ENCODE data around the gene KCNIP4.

The KCNIP4 gene

GRCh38 chr4:21757248-21757647 is 191.3 kb downstream of the KCNIP4 start:
- Mint-ChIP-seq H3K27ac (no peak overlapping the region), H3K9me3 (no peaks in the 10 kb centered on the region), H3K4me3 (no peak overlapping the region), H3K36me3 (ENCODE audit: low read depth) (no peaks in the 10 kb centered on the region), H3K27me3 (ENCODE audit: low read depth, poor library complexity) (peaks cover 4% of the 10 kb centered on the region), H3K4me1 (peaks cover 3% of the 10 kb centered on the region)
- no peak for TF ChIP-seq CTCF (IDR thresholded peaks at IDR 0.05)
- no peak for DNase-seq

DNA sequence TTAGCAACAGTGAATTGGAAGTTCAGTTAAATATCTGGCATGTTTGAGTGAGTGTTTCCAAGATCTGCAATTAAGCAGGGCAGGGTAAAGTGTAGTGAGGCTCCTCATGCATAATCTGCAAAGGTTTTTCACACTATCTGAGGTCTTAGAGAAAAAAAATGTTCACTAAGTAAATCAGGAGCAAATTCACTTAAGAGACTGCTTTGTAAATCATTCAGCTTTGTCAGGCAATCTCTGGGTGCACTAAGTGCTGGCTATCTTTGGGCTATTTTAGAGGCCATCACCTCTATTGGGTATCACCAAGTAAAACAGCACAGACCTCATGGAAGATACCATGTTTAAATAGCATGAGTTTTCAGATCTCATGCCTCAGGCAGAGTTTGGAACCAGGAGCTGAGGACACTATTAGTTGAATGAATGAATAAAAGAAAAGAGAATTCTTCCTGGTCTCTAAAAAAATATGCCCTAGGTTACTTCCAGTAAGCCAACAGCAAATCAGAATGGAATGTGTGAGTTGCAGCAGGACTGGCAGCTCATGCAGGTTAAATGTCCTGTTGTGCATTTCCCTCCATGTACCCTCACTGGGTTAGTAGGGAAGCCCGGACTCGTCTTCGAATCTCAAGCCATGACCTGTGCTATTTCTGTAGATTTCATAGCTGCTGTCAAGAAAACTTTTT is 195.3 kb downstream of the KCNIP4 start:
- Mint-ChIP-seq H3K27ac (no peak overlapping the region), H3K27me3 (ENCODE audit: low read depth, poor library complexity) (peaks cover 4% of the 10 kb centered on the region), H3K9me3 (no peaks in the 10 kb centered on the region), H3K4me1 (peaks cover 7% of the 10 kb centered on the region), H3K4me3 (no peak overlapping the region), H3K36me3 (ENCODE audit: low read depth) (no peaks in the 10 kb centered on the region)
- no peak for DNase-seq
- TF ChIP-seq CTCF (IDR thresholded peaks at IDR 0.05), result no peak

DNA sequence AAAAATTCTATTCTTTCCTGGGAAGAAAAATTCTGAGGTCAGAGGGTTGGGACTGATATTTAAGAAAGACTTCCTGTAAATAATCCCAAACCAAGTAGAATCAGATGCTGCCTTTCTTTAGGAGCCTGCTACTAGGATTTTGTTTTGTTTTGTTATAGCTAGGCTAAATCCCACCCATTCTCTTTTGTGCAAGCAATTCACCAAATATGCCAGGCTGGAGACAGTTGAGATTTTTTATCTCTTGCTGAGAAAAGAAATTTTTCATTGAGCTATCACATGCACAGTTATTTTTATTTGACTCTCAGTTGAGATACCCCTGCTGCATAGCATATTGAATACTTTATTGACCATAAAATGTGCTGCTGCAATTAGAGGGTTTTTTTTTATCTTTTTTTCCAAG is 196.0 kb downstream of the KCNIP4 start:
- Mint-ChIP-seq H3K36me3 (ENCODE audit: low read depth) (no peaks in the 10 kb centered on the region), H3K9me3 (no peaks in the 10 kb centered on the region)
- no peak for TF ChIP-seq CTCF (IDR thresholded peaks at IDR 0.05)

DNA sequence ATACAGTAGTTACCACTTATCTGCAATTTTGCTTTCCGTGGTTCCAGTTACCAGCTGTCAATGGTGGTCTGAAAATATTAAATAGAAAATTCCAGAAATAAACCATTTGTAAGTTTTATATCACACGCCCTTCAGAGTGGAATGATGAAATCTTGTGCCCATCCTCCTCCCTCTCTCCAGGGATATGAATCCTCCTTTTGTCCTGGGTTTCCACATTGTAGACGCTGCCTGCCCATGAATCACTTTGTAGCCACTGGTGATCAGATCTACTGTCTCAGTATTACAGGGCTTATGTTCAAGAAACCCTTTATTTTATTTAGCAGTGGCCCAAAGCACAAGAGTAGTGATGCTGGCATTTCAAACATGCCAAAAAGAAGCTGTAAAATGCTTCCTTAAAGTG is 198.6 kb downstream of the KCNIP4 start:
- no peaks in the 10 kb centered on the region for H3K9me3 Mint-ChIP-seq
- no peaks in the 10 kb centered on the region for H3K36me3 Mint-ChIP-seq (ENCODE audit: low read depth)
- TF ChIP-seq CTCF (IDR thresholded peaks at IDR 0.05), result no peak
- peaks cover 3% of the 10 kb centered on the region for H3K27me3 Mint-ChIP-seq (ENCODE audit: low read depth, poor library complexity)
- no peak for DNase-seq
- peaks cover 7% of the 10 kb centered on the region for H3K4me1 Mint-ChIP-seq
- no peak overlapping the region for H3K4me3 Mint-ChIP-seq
- H3K27ac Mint-ChIP-seq, result no peak overlapping the region

More for the DNA sequence above, 196.0 kb downstream of the KCNIP4 start:
- H3K27ac Mint-ChIP-seq, result no peak overlapping the region
- no peak overlapping the region for H3K4me3 Mint-ChIP-seq
- H3K27me3 Mint-ChIP-seq (ENCODE audit: low read depth, poor library complexity), result peaks cover 4% of the 10 kb centered on the region
- DNase-seq, result no peak
- peaks cover 7% of the 10 kb centered on the region for H3K4me1 Mint-ChIP-seq

DNA sequence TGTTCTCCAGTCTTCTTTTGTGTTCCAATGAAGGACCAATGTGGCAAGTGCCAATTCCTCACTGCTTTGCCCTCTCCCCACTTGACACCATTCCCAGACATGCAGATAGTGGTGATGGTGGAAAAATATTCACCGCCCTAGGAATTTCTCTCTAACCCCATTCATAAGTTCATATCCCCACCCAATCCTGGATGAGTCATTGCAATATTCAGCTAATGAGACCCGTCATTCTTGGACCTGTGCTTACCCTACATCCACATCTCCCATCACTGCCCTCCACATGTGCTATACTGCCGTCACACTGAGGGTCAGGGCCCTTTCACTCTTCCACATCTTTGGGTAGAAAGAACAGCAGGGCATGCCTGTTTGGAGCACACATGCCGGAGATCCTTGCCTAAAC is 199.2 kb downstream of the KCNIP4 start:
- Mint-ChIP-seq H3K27ac (no peak overlapping the region), H3K4me3 (no peak overlapping the region), H3K4me1 (peaks cover 7% of the 10 kb centered on the region), H3K36me3 (ENCODE audit: low read depth) (no peaks in the 10 kb centered on the region), H3K9me3 (no peaks in the 10 kb centered on the region), H3K27me3 (ENCODE audit: low read depth, poor library complexity) (peaks cover 3% of the 10 kb centered on the region)
- no peak for DNase-seq
- no peak for TF ChIP-seq CTCF (IDR thresholded peaks at IDR 0.05)

DNA sequence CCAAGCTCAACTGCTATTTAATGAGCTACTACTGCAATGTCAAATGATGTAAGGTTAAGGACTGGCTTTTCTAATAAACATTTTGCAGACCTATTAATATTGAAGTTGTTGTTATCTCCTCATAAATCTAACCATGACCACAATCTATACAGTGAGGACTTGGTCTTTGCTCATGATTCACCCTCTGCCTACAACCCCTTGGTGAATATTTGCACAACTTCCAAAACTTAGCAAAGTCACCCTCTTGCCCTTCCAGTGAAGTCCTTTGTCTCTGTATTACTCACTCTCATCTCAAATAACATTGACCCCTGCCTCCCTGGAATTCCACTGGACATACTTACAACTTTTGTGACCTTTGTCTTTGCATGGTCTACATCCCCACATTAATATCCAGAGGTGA is 204.5 kb downstream of the KCNIP4 start:
- no peak for TF ChIP-seq CTCF (IDR thresholded peaks at IDR 0.05)
- no peak overlapping the region for H3K4me3 Mint-ChIP-seq
- H3K4me1 Mint-ChIP-seq, result no peaks in the 10 kb centered on the region

More for the DNA sequence above, 204.5 kb downstream of the KCNIP4 start:
- Mint-ChIP-seq H3K36me3 (ENCODE audit: low read depth) (no peaks in the 10 kb centered on the region), H3K27ac (no peak overlapping the region), H3K27me3 (ENCODE audit: low read depth, poor library complexity) (peaks cover 6% of the 10 kb centered on the region), H3K9me3 (no peaks in the 10 kb centered on the region)
- DNase-seq, result no peak

Measured in nephron progenitor cell (in vitro differentiated cells).